Testis (tissue), 2 donors: Measurements from ENCODE around the gene KANSL1L.

Source experiments
- POLR2A ChIP-seq: fragments of 450-650 bp; IDR thresholded peaks from one replicate; pipeline ENCODE4 v1.6.1; 2017; ENCODE audit warnings: antibody characterized with exemption, mild to moderate bottlenecking, moderate library complexity
- TF ChIP-seq, protein P1 (sequence below), 3 experiments: fragments of 450-650 bp in 2 of 3; fragments of 200-600 bp in 1 of 3; sonication (generic) in 1 of 3; IDR thresholded peaks; one replicate each; pipeline ENCODE4 v1.5.1; 2016 to 2019; ENCODE audit warnings: antibody characterized with exemption in 3 of 3, mild to moderate bottlenecking in 2 of 3, moderate library complexity in 1 of 3

DNA sequence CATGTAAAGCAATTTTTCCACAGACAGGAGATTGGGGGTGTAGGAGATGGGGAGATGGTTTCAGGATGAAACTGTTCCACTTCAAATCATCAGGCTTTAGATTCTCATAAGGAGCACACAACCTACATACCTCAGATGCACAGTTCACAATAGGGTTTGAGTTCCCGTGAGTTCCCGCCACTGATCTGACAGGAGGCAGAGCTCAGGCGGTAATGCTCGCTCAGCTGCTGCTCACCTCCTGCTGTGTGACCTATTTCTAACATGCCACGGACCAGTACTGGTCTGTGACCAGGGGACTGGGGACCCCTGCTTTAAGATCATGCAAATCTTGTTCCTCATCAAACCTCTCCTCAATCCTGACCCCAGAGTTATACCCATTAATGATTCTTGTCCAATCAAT, 98.7 kb downstream of the KANSL1L start:
- TF ChIP-seq, protein P1, sequence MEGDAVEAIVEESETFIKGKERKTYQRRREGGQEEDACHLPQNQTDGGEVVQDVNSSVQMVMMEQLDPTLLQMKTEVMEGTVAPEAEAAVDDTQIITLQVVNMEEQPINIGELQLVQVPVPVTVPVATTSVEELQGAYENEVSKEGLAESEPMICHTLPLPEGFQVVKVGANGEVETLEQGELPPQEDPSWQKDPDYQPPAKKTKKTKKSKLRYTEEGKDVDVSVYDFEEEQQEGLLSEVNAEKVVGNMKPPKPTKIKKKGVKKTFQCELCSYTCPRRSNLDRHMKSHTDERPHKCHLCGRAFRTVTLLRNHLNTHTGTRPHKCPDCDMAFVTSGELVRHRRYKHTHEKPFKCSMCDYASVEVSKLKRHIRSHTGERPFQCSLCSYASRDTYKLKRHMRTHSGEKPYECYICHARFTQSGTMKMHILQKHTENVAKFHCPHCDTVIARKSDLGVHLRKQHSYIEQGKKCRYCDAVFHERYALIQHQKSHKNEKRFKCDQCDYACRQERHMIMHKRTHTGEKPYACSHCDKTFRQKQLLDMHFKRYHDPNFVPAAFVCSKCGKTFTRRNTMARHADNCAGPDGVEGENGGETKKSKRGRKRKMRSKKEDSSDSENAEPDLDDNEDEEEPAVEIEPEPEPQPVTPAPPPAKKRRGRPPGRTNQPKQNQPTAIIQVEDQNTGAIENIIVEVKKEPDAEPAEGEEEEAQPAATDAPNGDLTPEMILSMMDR (IDR thresholded peaks at IDR 0.05) = no peak
- TF ChIP-seq POLR2A = no peak
